ENCODE results near the gene PHKG2.

PHKG2 gene

GRCh38 chr16:30764816-30765465 is 16.7 kb downstream of the PHKG2 start:
- no peak overlapping the region for H3K9ac ChIP-seq (ENCODE audit: low read length)
- no peak overlapping the region for H3K4me2 ChIP-seq (ENCODE audit: low read depth, low read length, poor library complexity, severe bottlenecking)
- no peak overlapping the region for H2AFZ ChIP-seq (ENCODE audit: low read depth, low read length, severe bottlenecking)
- peaks cover 6% of the 10 kb centered on the region; the same call in 1 of the 2 replicates for H3F3A ChIP-seq (ENCODE audit: insufficient read depth)
- H3K9me2 ChIP-seq (replicated peaks; ENCODE audit: insufficient read depth, low read length): no peaks in the 10 kb centered on the region
- H4K20me1 ChIP-seq (ENCODE audit: low read depth, low read length): no peaks in the 10 kb centered on the region
- no peak for TF ChIP-seq CTCF (IDR thresholded peaks at IDR 0.05; ENCODE audit: insufficient read depth, low read length, poor library complexity, severe bottlenecking)
- TF ChIP-seq EZH2phosphoT487 (conservative IDR thresholded peaks at IDR 0.05; ENCODE audit: low read length): no peak
- no peak overlapping the region for H3K4me3 ChIP-seq (ENCODE audit: insufficient read depth, low read length, poor library complexity, severe bottlenecking)
- H3K79me2 ChIP-seq (ENCODE audit: insufficient read depth, low read length): peaks cover 15% of the 10 kb centered on the region
- no peaks in the 10 kb centered on the region for H3K9me3 ChIP-seq (ENCODE audit: insufficient read depth, low read length)
- H3K27me3 ChIP-seq (ENCODE audit: low read length): no peaks in the 10 kb centered on the region
- H3K36me3 ChIP-seq (ENCODE audit: low read length): 0 out of 2 replicates have a peak, but pooled peaks cover 3% of the 10 kb centered on the region
- H3K27ac ChIP-seq (ENCODE audit: low read depth, low read length): no peak overlapping the region

GRCh38 chr16:30766206-30766932 is 18.1 kb downstream of the PHKG2 start:
- H2AFZ ChIP-seq (ENCODE audit: low read depth, low read length, severe bottlenecking): no peak overlapping the region
- H3K4me3 ChIP-seq (ENCODE audit: insufficient read depth, low read length, poor library complexity, severe bottlenecking): no peak overlapping the region
- H3K36me3 ChIP-seq (ENCODE audit: low read length): 0 out of 2 replicates have a peak, but pooled peaks cover 3% of the 10 kb centered on the region
- H3K9ac ChIP-seq (ENCODE audit: low read length): no peak overlapping the region
- no peaks in the 10 kb centered on the region for H3F3A ChIP-seq (ENCODE audit: insufficient read depth)
- no peaks in the 10 kb centered on the region for H3K27me3 ChIP-seq (ENCODE audit: low read length)
- H3K27ac ChIP-seq (ENCODE audit: low read depth, low read length): no peak overlapping the region
- H3K9me3 ChIP-seq (ENCODE audit: insufficient read depth, low read length): no peaks in the 10 kb centered on the region
- no peak for TF ChIP-seq CTCF (IDR thresholded peaks at IDR 0.05; ENCODE audit: insufficient read depth, low read length, poor library complexity, severe bottlenecking)
- TF ChIP-seq EZH2phosphoT487 (conservative IDR thresholded peaks at IDR 0.05; ENCODE audit: low read length): no peak
- H4K20me1 ChIP-seq (ENCODE audit: low read depth, low read length): no peaks in the 10 kb centered on the region
- H3K9me2 ChIP-seq (replicated peaks; ENCODE audit: insufficient read depth, low read length): no peaks in the 10 kb centered on the region
- peaks cover 15% of the 10 kb centered on the region for H3K79me2 ChIP-seq (ENCODE audit: insufficient read depth, low read length)
- no peak overlapping the region for H3K4me2 ChIP-seq (ENCODE audit: low read depth, low read length, poor library complexity, severe bottlenecking)

- no peaks in the 10 kb centered on the region for H4K20me1 ChIP-seq (ENCODE audit: low read depth, low read length)
- no peaks in the 10 kb centered on the region for H3K27me3 ChIP-seq (ENCODE audit: low read length)
- 0 out of 2 replicates have a peak, but pooled peaks cover 3% of the 10 kb centered on the region for H3K36me3 ChIP-seq (ENCODE audit: low read length)
Observed at GRCh38 chr16:30766933-30767284, 18.7 kb downstream of the PHKG2 start.

More at GRCh38 chr16:30766933-30767284, 18.7 kb downstream of the PHKG2 start:
- no peaks in the 10 kb centered on the region for H3F3A ChIP-seq (ENCODE audit: insufficient read depth)
- H3K9me2 ChIP-seq (replicated peaks; ENCODE audit: insufficient read depth, low read length): no peaks in the 10 kb centered on the region
- no peak overlapping the region for H3K4me2 ChIP-seq (ENCODE audit: low read depth, low read length, poor library complexity, severe bottlenecking)
- no peak overlapping the region for H3K9ac ChIP-seq (ENCODE audit: low read length)
- no peak overlapping the region for H2AFZ ChIP-seq (ENCODE audit: low read depth, low read length, severe bottlenecking)
- no peak overlapping the region for H3K27ac ChIP-seq (ENCODE audit: low read depth, low read length)
- peaks cover 15% of the 10 kb centered on the region for H3K79me2 ChIP-seq (ENCODE audit: insufficient read depth, low read length)
- no peaks in the 10 kb centered on the region for H3K9me3 ChIP-seq (ENCODE audit: insufficient read depth, low read length)
- H3K4me3 ChIP-seq (ENCODE audit: insufficient read depth, low read length, poor library complexity, severe bottlenecking): no peak overlapping the region
- TF ChIP-seq EZH2phosphoT487 (conservative IDR thresholded peaks at IDR 0.05; ENCODE audit: low read length) (no peak), CTCF (IDR thresholded peaks at IDR 0.05; ENCODE audit: insufficient read depth, low read length, poor library complexity, severe bottlenecking) (no peak)

Data from SU-DHL-6 (cell line).